Right cardiac atrium (tissue), 5 donors: Measurements from ENCODE around the gene NUCB2. TPM values are rescaled to one million over a fixed set of nuclear protein-coding genes. Genes with fewer than 3 reads are reported as not detected.

Source experiments
- ATAC-seq, 2 donors: fragments of 200-7000 bp; cut with Tn5 transposase; one replicate each; pipeline versions ENCODE4 v1.8.0 to v1.9.1; 2020; ENCODE audit warnings: moderate library complexity in 2 of 2, mild to moderate bottlenecking in 1 of 2
- DNase-seq, 3 donors: peaks; one replicate each; pipeline ENCODE4 v3.0.0-alpha.2; 2020
- H3K27ac ChIP-seq: one replicate; pipeline ENCODE4 v1.5.1; 2013; ENCODE audit warnings: mild to moderate bottlenecking, low read length, control low read depth, moderate library complexity
- H3K27me3 ChIP-seq: one replicate; pipeline ENCODE4 v1.6.1; 2013; ENCODE audit not compliant: control insufficient read depth, insufficient read depth
- H3K4me1 ChIP-seq: one replicate; pipeline ENCODE4 v1.6.1; 2013; ENCODE audit warnings: low read length; ENCODE audit not compliant: control insufficient read depth, insufficient read depth
- H3K4me3 ChIP-seq: one replicate; pipeline ENCODE4 v1.5.1; 2013; ENCODE audit warnings: low read length, control low read depth
- H3K9me3 ChIP-seq: one replicate; pipeline ENCODE4 v1.6.1; 2013; ENCODE audit warnings: low read length; ENCODE audit not compliant: control insufficient read depth
- WGBS: extraction: QIAGEN DNeasy Blood & Tissue Kit; methylation state at CpG from one replicate; pipeline ENCODE4 v1.1.7; 2013; 5-methylcytosine and 5-hydroxymethylcytosine counted together
- intact Hi-C, 4 donors: fragments of 100-400 bp; cut with DNase I; formaldehyde crosslinking; loops; one replicate each; pipeline versions ENCODE4 v1.11.0 to v1.14.0; 2022 to 2023
- polyA plus RNA-seq: library from polyadenylated mRNA; stranded (reverse); fragments of 200-250 nt; gene quantifications from one replicate; pipeline ENCODE4 v1.2.3, GENCODE V29; 2013
- total RNA-seq, 4 donors: library from RNA; stranded (reverse); fragmentation: NEBNext Ultra II Directional; extraction: Animal tissue kit (Norgen Biotek cat#: 25700); gene quantifications; one replicate each; pipeline ENCODE4 v1.2.1, GENCODE V29; 2021
- donor health status: healthy with polysubstance abuse.
- donor health status: DM: no; HTN: yes; CAD: no.
- donor health status: DM: no; HTN: no; CAD: no.
- donor health status: DM: no; HTN: yes; CAD: no; lungs with severe emphysema.
- donor health status: DM: yes; HTN: yes; CAD: no.

The NUCB2 gene
- total and polyA plus RNA-seq, 5 donors: 118 to 172 (median 135) TPM

DNA sequence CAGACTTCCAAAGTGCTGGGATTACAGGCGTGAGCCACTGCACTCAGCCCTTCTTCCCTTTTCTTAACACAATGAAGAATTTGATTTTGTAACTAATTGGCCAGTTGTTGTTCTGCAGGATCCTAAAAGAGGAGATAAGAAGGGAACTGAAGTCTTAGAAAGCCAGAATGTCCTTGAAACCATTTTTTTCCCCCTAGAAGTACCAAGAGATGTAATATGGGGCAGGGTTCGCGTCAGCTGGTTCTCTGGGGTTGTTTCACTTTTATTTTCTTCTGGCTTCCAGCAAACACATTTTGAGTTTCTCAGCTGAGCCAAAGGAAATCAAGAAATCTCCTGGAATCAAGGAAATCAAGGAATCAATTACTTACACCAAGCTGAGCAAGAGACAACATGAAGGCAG lies 7.6 kb upstream of the NUCB2 start:
- Histone ChIP-seq H3K4me1 (no peaks in the 10 kb centered on the region), H3K27me3 (no peaks in the 10 kb centered on the region), H3K4me3 (no peak overlapping the region), H3K9me3 (no peaks in the 10 kb centered on the region), H3K27ac (no peak overlapping the region)
- DNase-seq (no peak), ATAC-seq (no peak)
- intact Hi-C loops: no loop called here
- WGBS: 76% methylated on average over 3 of the region's 3 CpGs

- WGBS: 93% methylated on average over 1 of the region's 1 CpG
- no peaks in the 10 kb centered on the region for H3K9me3 ChIP-seq
- H3K27ac ChIP-seq: no peak overlapping the region
- DNase-seq: no peak
- no peaks in the 10 kb centered on the region for H3K27me3 ChIP-seq
- ATAC-seq: no peak
- intact Hi-C loops: no loop called here
- no peak overlapping the region for H3K4me3 ChIP-seq
- no peaks in the 10 kb centered on the region for H3K4me1 ChIP-seq
Measured at GRCh38 chr11:17272801-17273200, 3.7 kb upstream of the NUCB2 start.

- ATAC-seq: no peak
- WGBS: 65% methylated on average over 6 of the region's 6 CpGs
- H3K27ac ChIP-seq: no peak overlapping the region
- H3K27me3 ChIP-seq: no peaks in the 10 kb centered on the region
- H3K4me3 ChIP-seq: no peak overlapping the region
- intact Hi-C loops: no loop called here
- no peaks in the 10 kb centered on the region for H3K9me3 ChIP-seq
- no peaks in the 10 kb centered on the region for H3K4me1 ChIP-seq
- no peak for DNase-seq
Measured at GRCh38 chr11:17273211-17273610, 3.3 kb upstream of the NUCB2 start.

DNA sequence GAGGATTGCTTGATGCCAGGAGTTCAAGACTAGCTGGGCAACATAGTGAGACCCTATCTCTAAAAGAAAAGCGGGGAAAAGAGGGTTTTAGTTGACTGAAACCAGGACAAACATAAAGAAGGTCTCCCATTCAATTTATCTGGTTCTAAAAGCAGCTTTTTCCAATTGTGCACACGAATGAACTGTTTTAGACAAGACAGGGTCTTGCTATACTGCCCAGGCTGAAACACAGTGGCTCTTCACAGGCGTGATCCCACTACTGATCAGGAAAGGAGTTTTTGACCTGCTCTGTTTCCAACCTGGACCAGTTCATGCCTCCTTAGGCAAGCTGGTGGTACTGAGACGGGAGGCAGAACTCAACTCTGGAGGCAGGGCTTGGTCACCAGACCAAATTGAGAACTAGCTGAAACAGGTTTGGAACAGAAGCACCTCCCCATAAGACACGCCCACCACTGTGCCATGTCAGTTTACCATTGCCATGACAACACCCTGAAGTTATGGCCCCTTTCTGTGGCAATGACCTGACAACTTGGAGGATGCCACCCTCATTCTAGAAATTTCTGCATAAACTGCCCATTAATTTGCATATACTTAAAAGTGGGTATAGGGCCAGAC lies 2.8 kb upstream of the NUCB2 start:
- Histone ChIP-seq H3K27ac (no peak overlapping the region), H3K9me3 (no peaks in the 10 kb centered on the region), H3K27me3 (no peaks in the 10 kb centered on the region), H3K4me3 (no peak overlapping the region), H3K4me1 (no peaks in the 10 kb centered on the region)
- intact Hi-C loops: no loop called here
- no peak for DNase-seq
- WGBS: 91% methylated on average over 5 of the region's 5 CpGs
- ATAC-seq: no peak

- Histone ChIP-seq H3K27ac (peak overlapping the region; percentile 79), H3K4me1 (no peaks in the 10 kb centered on the region), H3K27me3 (no peaks in the 10 kb centered on the region), H3K9me3 (no peaks in the 10 kb centered on the region), H3K4me3 (peak overlapping the region; percentile 73)
- intact Hi-C loops: no loop called here
- 73% methylated on average over 10 of the region's 10 CpGs for WGBS
- DNase-seq: no peak
- ATAC-seq: no peak
Measured at GRCh38 chr11:17275400-17276235, 921 bp upstream of the NUCB2 start.

GRCh38 chr11:17277024-17277584 lies 565 bp downstream of the NUCB2 start:
- under 1% methylated on average over 17 of the region's 17 CpGs for WGBS
- ATAC-seq: peak; percentile 37 to 48
- no peaks in the 10 kb centered on the region for H3K4me1 ChIP-seq
- H3K27ac ChIP-seq: peak overlapping the region; percentile 63
- H3K4me3 ChIP-seq: peak overlapping the region; percentile 73
- H3K9me3 ChIP-seq: no peaks in the 10 kb centered on the region
- intact Hi-C loops: no loop called here
- no peaks in the 10 kb centered on the region for H3K27me3 ChIP-seq
- DNase-seq: no peak

DNA sequence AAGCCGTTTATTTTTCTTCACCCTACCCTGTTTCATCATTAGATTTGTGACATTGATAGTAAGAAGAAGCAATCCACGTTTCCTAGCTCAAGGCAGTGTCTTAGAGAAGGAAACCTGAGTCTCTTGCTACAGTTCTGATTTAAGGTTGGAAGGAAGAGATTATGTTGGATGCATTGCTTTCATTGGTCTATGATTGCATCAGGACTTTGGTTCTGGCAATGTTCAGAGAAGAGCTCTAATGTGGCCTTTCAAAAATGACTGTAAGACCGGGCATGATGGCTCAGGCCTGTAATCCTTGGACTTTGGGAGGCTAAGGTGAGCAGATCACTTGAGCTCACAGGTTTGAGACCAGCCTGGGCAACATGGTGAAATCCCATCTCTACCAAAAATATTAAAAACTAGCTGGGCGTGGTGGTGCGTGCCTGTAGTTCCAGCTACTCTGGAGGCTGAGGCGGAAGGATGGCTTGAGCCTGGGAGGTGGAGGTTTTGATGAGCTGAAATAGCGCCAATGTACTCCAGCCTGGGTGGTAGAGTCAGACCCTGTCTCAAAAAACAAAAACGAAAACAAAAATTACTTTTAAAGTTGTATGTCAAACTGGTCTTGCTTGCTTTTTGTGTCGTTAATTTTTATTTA lies 4.1 kb downstream of the NUCB2 start:
- no peak overlapping the region for H3K4me3 ChIP-seq
- H3K4me1 ChIP-seq: no peaks in the 10 kb centered on the region
- no peaks in the 10 kb centered on the region for H3K27me3 ChIP-seq
- WGBS: 93% methylated on average over 9 of the region's 9 CpGs
- no peak overlapping the region for H3K27ac ChIP-seq
- ATAC-seq: no peak
- no peak for DNase-seq
- intact Hi-C loops: no loop called here
- no peaks in the 10 kb centered on the region for H3K9me3 ChIP-seq

DNA sequence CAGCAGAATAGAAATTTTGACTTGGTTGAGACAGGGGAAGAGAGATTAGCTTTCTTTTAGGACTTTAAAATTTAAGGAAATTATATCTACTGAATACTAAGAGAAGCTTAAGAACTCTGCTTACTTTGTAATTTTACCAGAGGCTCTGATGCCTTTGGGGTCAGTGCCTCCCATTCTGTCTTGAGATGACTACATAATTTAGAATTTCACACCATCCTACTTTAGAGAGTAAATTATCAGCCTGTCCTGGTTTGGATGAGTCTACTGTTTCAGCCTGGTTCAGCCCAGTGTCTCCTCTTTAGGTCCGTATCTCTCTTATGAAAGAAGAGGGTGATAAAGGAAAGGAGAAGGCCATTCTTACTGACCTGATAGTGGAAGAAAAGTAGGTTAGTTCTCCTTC lies 9.8 kb downstream of the NUCB2 start:
- WGBS: 95% methylated on average over 1 of the region's 1 CpG
- ATAC-seq (no peak), DNase-seq (no peak)
- Histone ChIP-seq H3K27me3 (no peaks in the 10 kb centered on the region), H3K4me3 (no peak overlapping the region), H3K4me1 (no peaks in the 10 kb centered on the region), H3K9me3 (no peaks in the 10 kb centered on the region), H3K27ac (no peak overlapping the region)
- intact Hi-C loops: no loop called here

GRCh38 chr11:17287058-17287457 lies 10.5 kb downstream of the NUCB2 start:
- intact Hi-C loops: no loop called here
- ATAC-seq (no peak), DNase-seq (no peak)
- H3K4me1 ChIP-seq: no peaks in the 10 kb centered on the region
- no peak overlapping the region for H3K27ac ChIP-seq
- H3K9me3 ChIP-seq: no peaks in the 10 kb centered on the region
- WGBS: 96% methylated on average over 4 of the region's 4 CpGs
- no peak overlapping the region for H3K4me3 ChIP-seq
- no peaks in the 10 kb centered on the region for H3K27me3 ChIP-seq

DNA sequence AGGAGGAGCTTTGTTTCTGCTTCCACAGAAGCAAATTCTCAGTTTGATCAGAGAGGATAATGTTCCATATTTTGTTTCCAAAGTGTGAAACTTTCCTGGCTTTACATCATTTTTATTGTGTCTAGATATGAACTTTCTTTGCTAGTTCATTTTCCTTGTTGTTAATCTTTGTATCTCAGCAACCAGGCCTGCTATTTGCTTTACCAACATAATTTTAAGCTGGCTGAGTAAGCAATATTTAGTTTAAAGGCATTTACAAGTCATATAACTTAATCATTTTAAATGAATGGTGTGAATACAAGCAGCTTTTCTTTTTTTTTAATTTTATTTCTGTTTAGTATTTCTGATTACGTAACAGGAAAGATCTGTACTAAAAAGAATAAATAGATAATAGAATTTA lies 15.2 kb downstream of the NUCB2 start:
- WGBS: 96% methylated on average over 1 of the region's 1 CpG
- DNase-seq (no peak), ATAC-seq (no peak)
- no peaks in the 10 kb centered on the region for H3K27me3 ChIP-seq
- H3K9me3 ChIP-seq: no peaks in the 10 kb centered on the region
- intact Hi-C loops: no loop called here
- H3K27ac ChIP-seq: no peak overlapping the region
- H3K4me1 ChIP-seq: no peaks in the 10 kb centered on the region
- H3K4me3 ChIP-seq: no peak overlapping the region

- WGBS: 39% methylated on average over 1 of the region's 1 CpG
- H3K9me3 ChIP-seq: no peaks in the 10 kb centered on the region
- no peaks in the 10 kb centered on the region for H3K27me3 ChIP-seq
- H3K4me3 ChIP-seq: no peak overlapping the region
- intact Hi-C loops: no loop called here
- DNase-seq (no peak), ATAC-seq (no peak)
- no peak overlapping the region for H3K27ac ChIP-seq
- no peaks in the 10 kb centered on the region for H3K4me1 ChIP-seq
Measured at GRCh38 chr11:17293311-17293710, 16.8 kb downstream of the NUCB2 start.
